ENCODE results near the gene TRAPPC11. TPM values are rescaled to one million over a fixed set of nuclear protein-coding genes. Genes with fewer than 3 reads are reported as not detected.

Gene TRAPPC11
- polyA plus RNA-seq, 1 of the 3 experiments (the other 2 are of a cell fraction), result 18.8 TPM

DNA sequence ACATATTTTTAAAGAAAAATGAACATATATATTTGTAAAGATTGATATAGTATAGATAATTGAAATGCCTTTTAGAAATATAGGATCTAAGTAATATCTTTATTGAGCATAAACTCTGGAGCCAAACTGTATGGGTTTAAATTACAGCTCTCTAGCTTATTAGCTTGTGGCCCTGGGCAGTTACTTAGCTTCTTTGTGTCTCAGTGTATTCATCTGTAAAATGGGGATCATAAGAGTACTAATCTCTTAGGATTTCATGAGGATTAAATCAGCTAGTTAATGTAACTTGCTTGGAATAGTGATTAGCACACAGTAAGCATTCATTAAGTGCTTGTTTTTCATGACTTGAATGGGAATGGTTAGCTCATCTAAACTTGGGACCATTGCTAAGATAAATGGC lies 32.8 kb downstream of the TRAPPC11 start:
- no peak for DNase-seq
- H3K27ac ChIP-seq (ENCODE audit: low read depth in 2 of 2, low read length in 1 of 2), result no peak overlapping the region
- peaks cover 59 to 60% of the 10 kb centered on the region in 2 experiments for H3K36me3 ChIP-seq (replicated peaks in 1 of 2; ENCODE audit: control insufficient read depth in 1 of 2, insufficient read depth in 2 of 2, low read length in 1 of 2)
- no peak overlapping the region for H3K4me3 ChIP-seq (ENCODE audit: low read depth in 2 of 2, low read length in 1 of 2)
- H3K4me1 ChIP-seq (ENCODE audit: control insufficient read depth in 1 of 2, insufficient read depth in 2 of 2, low read depth in 1 of 2, low read length in 1 of 2), result no peaks in the 10 kb centered on the region
- H3K4me2 ChIP-seq, result no peak overlapping the region
- no peaks in the 10 kb centered on the region for H3K79me2 ChIP-seq (ENCODE audit: insufficient read depth)
- H3K9me2 ChIP-seq, result no peaks in the 10 kb centered on the region
- H3K27me3 ChIP-seq (ENCODE audit: insufficient read depth), result no peaks in the 10 kb centered on the region
- no peak for TF ChIP-seq FOXM1 (IDR thresholded peaks at IDR 0.05; ENCODE audit: low read depth)
- TF ChIP-seq, protein P1, sequence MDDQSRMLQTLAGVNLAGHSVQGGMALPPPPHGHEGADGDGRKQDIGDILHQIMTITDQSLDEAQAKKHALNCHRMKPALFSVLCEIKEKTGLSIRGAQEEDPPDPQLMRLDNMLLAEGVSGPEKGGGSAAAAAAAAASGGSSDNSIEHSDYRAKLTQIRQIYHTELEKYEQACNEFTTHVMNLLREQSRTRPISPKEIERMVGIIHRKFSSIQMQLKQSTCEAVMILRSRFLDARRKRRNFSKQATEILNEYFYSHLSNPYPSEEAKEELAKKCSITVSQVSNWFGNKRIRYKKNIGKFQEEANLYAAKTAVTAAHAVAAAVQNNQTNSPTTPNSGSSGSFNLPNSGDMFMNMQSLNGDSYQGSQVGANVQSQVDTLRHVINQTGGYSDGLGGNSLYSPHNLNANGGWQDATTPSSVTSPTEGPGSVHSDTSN (IDR thresholded peaks at IDR 0.05), result no peak
- no peak for TF ChIP-seq EP300 (IDR thresholded peaks at IDR 0.05; ENCODE audit: borderline replicate concordance in 1 of 2, low read depth in 1 of 2, low read length in 1 of 2)
- no peaks in the 10 kb centered on the region for H4K20me1 ChIP-seq (ENCODE audit: insufficient read depth)
- H3K9ac ChIP-seq, result no peak overlapping the region
- no peaks in the 10 kb centered on the region for H3K9me3 ChIP-seq
- no peak overlapping the region for H2AFZ ChIP-seq (ENCODE audit: low read depth)
- CTCF ChIA-PET, result interaction anchor here (1.1 kb wide), 1 partner anchor 10 kb away, joined by 3 read pairs; no protein-coding TSS in a partner anchor
- peaks cover 7% of the 10 kb centered on the region for H3F3A ChIP-seq (replicated peaks; ENCODE audit: insufficient read depth)
- POLR2A ChIA-PET, result no interaction called here

GRCh38 chr4:183698909-183699308 lies 39.8 kb downstream of the TRAPPC11 start:
- Histone ChIP-seq H3F3A (replicated peaks; ENCODE audit: insufficient read depth) (no peaks in the 10 kb centered on the region), H3K27ac (ENCODE audit: low read depth in 2 of 2, low read length in 1 of 2) (no peak overlapping the region), H3K4me2 (no peak overlapping the region), H3K9ac (no peak overlapping the region), H3K9me3 (no peaks in the 10 kb centered on the region), H2AFZ (ENCODE audit: low read depth) (no peak overlapping the region), H3K4me3 (ENCODE audit: low read depth in 2 of 2, low read length in 1 of 2) (no peak overlapping the region), H3K36me3 (replicated peaks in 1 of 2; ENCODE audit: control insufficient read depth in 1 of 2, insufficient read depth in 2 of 2, low read length in 1 of 2) (peaks cover 81 to 89% of the 10 kb centered on the region in 2 experiments), H3K27me3 (ENCODE audit: insufficient read depth) (no peaks in the 10 kb centered on the region), H3K79me2 (ENCODE audit: insufficient read depth) (no peaks in the 10 kb centered on the region), H3K9me2 (no peaks in the 10 kb centered on the region), H3K4me1 (ENCODE audit: control insufficient read depth in 1 of 2, insufficient read depth in 2 of 2, low read depth in 1 of 2, low read length in 1 of 2) (no peaks in the 10 kb centered on the region), H4K20me1 (ENCODE audit: insufficient read depth) (no peaks in the 10 kb centered on the region)
- TF ChIP-seq, protein P2, sequence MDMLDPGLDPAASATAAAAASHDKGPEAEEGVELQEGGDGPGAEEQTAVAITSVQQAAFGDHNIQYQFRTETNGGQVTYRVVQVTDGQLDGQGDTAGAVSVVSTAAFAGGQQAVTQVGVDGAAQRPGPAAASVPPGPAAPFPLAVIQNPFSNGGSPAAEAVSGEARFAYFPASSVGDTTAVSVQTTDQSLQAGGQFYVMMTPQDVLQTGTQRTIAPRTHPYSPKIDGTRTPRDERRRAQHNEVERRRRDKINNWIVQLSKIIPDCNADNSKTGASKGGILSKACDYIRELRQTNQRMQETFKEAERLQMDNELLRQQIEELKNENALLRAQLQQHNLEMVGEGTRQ (IDR thresholded peaks at IDR 0.05; ENCODE audit: borderline replicate concordance, low read depth, low read length), result no peak
- no peak for TF ChIP-seq MEF2A (IDR thresholded peaks at IDR 0.05; ENCODE audit: borderline replicate concordance, low read depth)
- no peak for TF ChIP-seq MAX (IDR thresholded peaks at IDR 0.05; ENCODE audit: low read depth)
- no peak for TF ChIP-seq RCOR1 (IDR thresholded peaks at IDR 0.05; ENCODE audit: low read length)
- TF ChIP-seq SIN3A (IDR thresholded peaks at IDR 0.05; ENCODE audit: borderline replicate concordance, low read depth, low read length), result no peak
- ChIA-PET POLR2A (no interaction called here), CTCF (interaction anchor here (2.8 kb wide), 1 partner anchor 12 kb away, joined by 11 read pairs; no protein-coding TSS in a partner anchor)
- DNase-seq, result no peak

DNA sequence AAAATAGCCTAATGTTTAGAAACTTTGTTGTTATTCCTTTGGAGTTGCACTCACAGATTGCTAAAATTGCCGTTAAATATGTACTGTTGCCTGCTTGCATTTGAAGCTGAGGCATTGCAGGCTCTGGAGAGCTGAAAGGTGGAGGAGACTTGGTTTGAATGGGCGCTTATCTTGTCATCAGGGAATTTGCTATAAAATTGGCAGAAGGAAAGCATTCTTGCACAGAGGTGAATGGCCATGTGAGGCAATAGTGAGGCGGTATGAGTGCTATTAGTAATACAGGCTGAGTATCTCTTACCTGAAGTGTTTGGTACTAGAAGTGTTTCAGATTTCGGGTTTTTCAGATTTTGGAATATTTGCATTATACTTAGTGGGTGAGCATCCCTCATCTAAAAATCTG lies 41.3 kb downstream of the TRAPPC11 start:
- TF ChIP-seq IRF3 (IDR thresholded peaks at IDR 0.05; ENCODE audit: low read depth, low read length) (no peak), CHD2 (IDR thresholded peaks at IDR 0.05; ENCODE audit: low read length, partially characterized antibody) (no peak), USF1 (IDR thresholded peaks at IDR 0.05; ENCODE audit: borderline replicate concordance, low read depth) (no peak), CTCF (IDR thresholded peaks at IDR 0.05) (no peak), RFX5 (IDR thresholded peaks at IDR 0.05; ENCODE audit: low read length) (no peak), FOXM1 (IDR thresholded peaks at IDR 0.05; ENCODE audit: low read depth) (no peak), NRF1 (IDR thresholded peaks at IDR 0.05; ENCODE audit: low read depth, low read length) (no peak)
- 98% methylated on average over 4 of the region's 4 CpGs for WGBS (ENCODE audit: low lambda C conversion rate)
- no peak for DNase-seq
- Histone ChIP-seq H3K36me3 (replicated peaks in 1 of 2; ENCODE audit: control insufficient read depth in 1 of 2, insufficient read depth in 2 of 2, low read length in 1 of 2) (peaks cover 79 to 85% of the 10 kb centered on the region in 2 experiments), H3K4me1 (ENCODE audit: control insufficient read depth in 1 of 2, insufficient read depth in 2 of 2, low read depth in 1 of 2, low read length in 1 of 2) (no peaks in the 10 kb centered on the region), H3K9me2 (no peaks in the 10 kb centered on the region), H3F3A (replicated peaks; ENCODE audit: insufficient read depth) (no peaks in the 10 kb centered on the region), H3K9me3 (no peaks in the 10 kb centered on the region), H4K20me1 (ENCODE audit: insufficient read depth) (no peaks in the 10 kb centered on the region), H3K79me2 (ENCODE audit: insufficient read depth) (no peaks in the 10 kb centered on the region), H2AFZ (ENCODE audit: low read depth) (no peak overlapping the region), H3K27me3 (ENCODE audit: insufficient read depth) (no peaks in the 10 kb centered on the region), H3K27ac (ENCODE audit: low read depth in 2 of 2, low read length in 1 of 2) (no peak overlapping the region), H3K4me3 (ENCODE audit: low read depth in 2 of 2, low read length in 1 of 2) (no peak overlapping the region), H3K4me2 (no peak overlapping the region), H3K9ac (no peak overlapping the region)
- ChIA-PET CTCF (interaction anchor here (0.6 to 2.8 kb wide), 2 partner anchors 11 to 1545 kb away, joined by 3 to 11 read pairs; no protein-coding TSS in a partner anchor), POLR2A (no interaction called here)
